HepG2 (cell line): ENCODE results near the gene DIP2C. TPM values are rescaled to one million over a fixed set of nuclear protein-coding genes. Genes with fewer than 3 reads are reported as not detected.

Experiments used
- AKAP8 ChIP-seq: sonication (generic); formaldehyde crosslinking; IDR thresholded peaks from 2 replicates; pipeline ENCODE4 v1.5.1; 2020; ENCODE audit warnings: mild to moderate bottlenecking, missing genetic modification reagents
- JARID2 ChIP-seq: sonication (generic); formaldehyde crosslinking; IDR thresholded peaks from 2 replicates; pipeline ENCODE4 v1.8.1; 2023; ENCODE audit warnings: missing genetic modification reagents, inconsistent platforms; ENCODE audit not compliant: insufficient replicate concordance
- MAF1 ChIP-seq: sonication (generic); formaldehyde crosslinking; IDR thresholded peaks from 2 replicates; pipeline ENCODE4 v1.5.0; 2020; ENCODE audit warnings: missing genetic modification reagents, borderline replicate concordance
- TERF1 ChIP-seq: sonication (generic); formaldehyde crosslinking; IDR thresholded peaks from 2 replicates; pipeline ENCODE4 v1.8.0; 2022; ENCODE audit warnings: mild to moderate bottlenecking, missing genetic modification reagents, moderate library complexity
- YEATS2 ChIP-seq: sonication (generic); formaldehyde crosslinking; IDR thresholded peaks from 2 replicates; pipeline ENCODE4 v1.4.0; 2020; ENCODE audit warnings: missing genetic modification reagents, borderline replicate concordance
- ZBTB40 ChIP-seq, 2 experiments: fragments of 450-650 bp in 1 of 2; sonication (generic) in 1 of 2; formaldehyde crosslinking in 1 of 2; IDR thresholded peaks; 2 replicates each; pipeline versions ENCODE4 v1.6.1 to v1.8.0; 2016 to 2022; ENCODE audit warnings: antibody characterized with exemption in 1 of 2, mild to moderate bottlenecking in 1 of 2, missing genetic modification reagents in 1 of 2
- ZBTB44 ChIP-seq: sonication (generic); formaldehyde crosslinking; IDR thresholded peaks from 2 replicates; pipeline ENCODE4 v1.4.0; 2020; ENCODE audit warnings: missing genetic modification reagents
- ZNF101 ChIP-seq: sonication (generic); formaldehyde crosslinking; IDR thresholded peaks from 2 replicates; pipeline ENCODE4 v1.4.0; 2020; ENCODE audit warnings: mild to moderate bottlenecking, low read depth, missing genetic modification reagents, borderline replicate concordance
- ZNF253 ChIP-seq: sonication (generic); formaldehyde crosslinking; IDR thresholded peaks from 2 replicates; pipeline ENCODE4 v1.8.0; 2022; ENCODE audit warnings: mild to moderate bottlenecking, missing genetic modification reagents, borderline replicate concordance
- ZNF317 ChIP-seq: sonication (generic); formaldehyde crosslinking; IDR thresholded peaks from 2 replicates; pipeline ENCODE4 v1.5.0; 2020; ENCODE audit warnings: mild to moderate bottlenecking, missing genetic modification reagents
- ZNF33A ChIP-seq: sonication (generic); formaldehyde crosslinking; IDR thresholded peaks from 2 replicates; pipeline ENCODE4 v1.5.1; 2020; ENCODE audit warnings: missing genetic modification reagents, mild to moderate bottlenecking, moderate library complexity, borderline replicate concordance
- ZNF709 ChIP-seq: sonication (generic); formaldehyde crosslinking; IDR thresholded peaks from 2 replicates; pipeline ENCODE4 v1.5.0; 2020; ENCODE audit warnings: mild to moderate bottlenecking, missing genetic modification reagents
- ZXDC ChIP-seq: sonication (generic); formaldehyde crosslinking; IDR thresholded peaks from 2 replicates; pipeline ENCODE4 v1.5.0; 2020; ENCODE audit warnings: mild to moderate bottlenecking, missing genetic modification reagents
- polyA plus RNA-seq, 8 experiments: library from polyadenylated mRNA; depleted of rRNA in 3 of 8; stranded (reverse) in 7 of 8; unstranded in 1 of 8; fragments of >200 nt; fragmentation: Illumina TruSeq in 4 of 8; extraction: Trizol in 4 of 8; gene quantifications; 2 replicates each; pipeline versions ENCODE4 v1.2.1 to v1.2.3, GENCODE V29; 2011 to 2016; ENCODE audit warnings: low read depth in 4 of 8, missing spikeins in 1 of 8, mixed read lengths in 1 of 8; ENCODE audit not compliant: insufficient read depth in 1 of 8
- total RNA-seq, 5 experiments: library from RNA; depleted of rRNA; stranded (reverse); fragments of >200 nt; fragmentation: Illumina TruSeq; extraction: Trizol; gene quantifications; 2 replicates each; pipeline ENCODE4 v1.2.3, GENCODE V29; 2016; ENCODE audit warnings: low read depth in 1 of 5

DIP2C gene
- total and polyA plus RNA-seq, 2 of the 13 experiments (the other 11 are each of a cell fraction or from before 2014, with no cell fraction given), result 2.2 to 2.7 TPM

GRCh38 chr10:624605-625332 lies 64.7 kb downstream of the DIP2C start (continued):
- TF ChIP-seq ZBTB40 (IDR thresholded peaks at IDR 0.05), result no peak
- no peak for TF ChIP-seq ZBTB40 (CRISPR knock-in tag; IDR thresholded peaks at IDR 0.05)
- TF ChIP-seq AKAP8, result no peak
- no peak for TF ChIP-seq YEATS2
- TF ChIP-seq JARID2, result no peak
- no peak for TF ChIP-seq ZNF709 (CRISPR knock-in tag)
- TF ChIP-seq ZNF33A, result no peak
- TF ChIP-seq ZNF253 (CRISPR knock-in tag), result no peak
- TF ChIP-seq MAF1 (CRISPR knock-in tag), result no peak
- TF ChIP-seq ZBTB44, result no peak
- peak; percentile 62 for TF ChIP-seq ZNF317 (CRISPR knock-in tag)
- TF ChIP-seq TERF1, result no peak
- no peak for TF ChIP-seq ZXDC (CRISPR knock-in tag)
- TF ChIP-seq ZNF101 (CRISPR knock-in tag), result no peak
